ENCODE results near the gene TAF1B.

DNA sequence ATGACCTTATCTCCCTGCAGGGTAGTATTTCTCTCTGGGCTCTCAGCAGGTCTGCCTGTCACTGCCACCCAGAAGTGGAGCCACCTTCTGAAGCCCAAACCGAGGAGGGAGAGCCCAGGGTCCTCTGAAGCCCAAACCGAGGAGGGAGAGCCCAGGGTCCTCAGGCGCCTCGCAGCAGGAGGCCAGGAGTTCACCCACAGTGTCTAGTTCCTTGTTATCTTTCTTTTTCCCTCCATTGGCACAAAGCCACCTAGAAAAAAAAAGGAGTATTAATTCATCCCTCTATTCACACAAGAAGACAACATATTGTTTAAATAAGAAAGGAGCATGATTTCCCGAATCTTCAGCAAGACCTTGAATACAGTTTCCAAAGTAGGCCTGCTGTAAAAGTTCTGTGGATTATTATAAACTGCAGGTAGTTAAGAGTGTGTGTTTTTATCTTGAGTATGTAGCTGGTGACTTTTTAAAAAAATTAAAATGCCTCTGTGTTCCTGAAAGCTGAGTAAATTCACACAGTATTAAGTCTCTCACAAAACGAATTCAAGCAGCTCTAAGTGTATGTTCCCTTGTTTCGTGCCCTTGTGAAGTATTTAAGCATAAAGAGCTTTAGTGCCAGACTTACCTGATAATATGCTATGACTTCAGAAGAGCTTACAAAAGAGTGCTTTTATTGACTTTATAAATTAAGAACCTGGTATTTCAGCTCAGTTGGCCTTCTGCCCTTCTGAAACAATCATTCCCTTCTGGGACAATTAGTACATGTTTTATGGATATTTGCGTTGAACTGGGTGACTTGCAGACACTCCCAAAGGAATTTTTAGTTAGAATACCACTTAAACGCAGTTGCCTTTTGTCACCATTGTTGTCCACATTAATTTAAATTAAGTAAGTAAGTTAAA is 96.6 kb downstream of the TAF1B start:
- TF ChIP-seq, protein P1, sequence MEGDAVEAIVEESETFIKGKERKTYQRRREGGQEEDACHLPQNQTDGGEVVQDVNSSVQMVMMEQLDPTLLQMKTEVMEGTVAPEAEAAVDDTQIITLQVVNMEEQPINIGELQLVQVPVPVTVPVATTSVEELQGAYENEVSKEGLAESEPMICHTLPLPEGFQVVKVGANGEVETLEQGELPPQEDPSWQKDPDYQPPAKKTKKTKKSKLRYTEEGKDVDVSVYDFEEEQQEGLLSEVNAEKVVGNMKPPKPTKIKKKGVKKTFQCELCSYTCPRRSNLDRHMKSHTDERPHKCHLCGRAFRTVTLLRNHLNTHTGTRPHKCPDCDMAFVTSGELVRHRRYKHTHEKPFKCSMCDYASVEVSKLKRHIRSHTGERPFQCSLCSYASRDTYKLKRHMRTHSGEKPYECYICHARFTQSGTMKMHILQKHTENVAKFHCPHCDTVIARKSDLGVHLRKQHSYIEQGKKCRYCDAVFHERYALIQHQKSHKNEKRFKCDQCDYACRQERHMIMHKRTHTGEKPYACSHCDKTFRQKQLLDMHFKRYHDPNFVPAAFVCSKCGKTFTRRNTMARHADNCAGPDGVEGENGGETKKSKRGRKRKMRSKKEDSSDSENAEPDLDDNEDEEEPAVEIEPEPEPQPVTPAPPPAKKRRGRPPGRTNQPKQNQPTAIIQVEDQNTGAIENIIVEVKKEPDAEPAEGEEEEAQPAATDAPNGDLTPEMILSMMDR (conservative IDR thresholded peaks at IDR 0.05): no peak
- no peak for TF ChIP-seq EZH2 (IDR thresholded peaks at IDR 0.05; ENCODE audit: low read depth)
